SKM-1 treated with dmso at 0.1 percent for 144 hours (cell line): ENCODE measurements around the gene TRAK1.

Source experiments
- DNase-seq: peaks from one replicate; lab custom pipeline; 2025; ENCODE audit not compliant: unreplicated experiment; lab: John Stamatoyannopoulos, UW

The TRAK1 gene

GRCh38 chr3:42149975-42150374 is 58.8 kb downstream of the TRAK1 start:
- DNase-seq: no peak

GRCh38 chr3:42151596-42152168 is 60.5 kb downstream of the TRAK1 start:
- DNase-seq: no peak

- no peak for DNase-seq
These were observed 61.0 kb downstream of the TRAK1 start for GRCh38 chr3:42152193-42152592.

GRCh38 chr3:42153039-42153438 is 61.9 kb downstream of the TRAK1 start:
- no peak for DNase-seq

DNA sequence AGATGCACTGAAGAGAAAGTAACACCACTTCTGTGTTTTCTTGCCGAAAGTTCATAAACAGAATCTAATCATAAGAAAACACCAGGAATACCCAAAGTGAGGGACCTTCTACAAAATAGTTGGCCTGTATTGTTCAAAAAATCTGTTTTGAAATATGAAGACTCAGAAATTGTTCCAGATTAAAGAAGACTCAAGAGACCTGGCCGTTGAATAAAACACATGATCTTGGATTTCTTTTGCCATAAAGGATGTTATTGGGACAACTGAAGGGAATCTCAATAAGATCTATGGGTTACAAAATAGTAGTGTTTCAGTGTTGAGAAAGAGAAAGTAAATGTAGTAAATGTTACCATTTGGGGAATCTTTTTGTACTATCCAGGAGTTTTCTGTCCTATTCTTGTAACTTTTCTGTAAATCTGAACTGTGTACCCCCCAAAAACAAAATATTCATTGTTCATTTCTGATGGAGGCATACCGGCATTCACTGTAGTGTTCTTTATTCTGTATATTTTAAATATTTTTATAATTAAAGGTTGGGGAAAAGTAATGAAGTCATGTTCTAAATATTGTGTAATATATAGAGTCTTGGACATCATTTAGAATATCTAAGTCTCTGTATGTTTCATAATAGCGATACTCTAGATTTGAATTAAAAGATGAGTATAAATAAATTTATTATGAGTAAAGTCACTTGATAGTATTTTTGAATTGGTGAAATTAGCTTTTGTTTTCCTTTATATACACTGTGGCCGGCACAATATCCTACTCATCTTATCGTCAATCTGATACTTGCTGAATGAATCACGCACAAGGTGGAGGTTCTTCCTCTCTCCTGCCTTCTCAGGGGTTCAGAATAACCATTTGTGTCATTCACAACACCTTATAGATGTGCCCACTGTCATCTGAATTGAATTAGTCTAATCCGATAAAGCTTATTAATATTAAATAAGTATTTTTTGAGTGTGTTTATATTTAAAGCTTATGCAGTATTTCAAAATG is 66.7 kb downstream of the TRAK1 start:
- no peak for DNase-seq

DNA sequence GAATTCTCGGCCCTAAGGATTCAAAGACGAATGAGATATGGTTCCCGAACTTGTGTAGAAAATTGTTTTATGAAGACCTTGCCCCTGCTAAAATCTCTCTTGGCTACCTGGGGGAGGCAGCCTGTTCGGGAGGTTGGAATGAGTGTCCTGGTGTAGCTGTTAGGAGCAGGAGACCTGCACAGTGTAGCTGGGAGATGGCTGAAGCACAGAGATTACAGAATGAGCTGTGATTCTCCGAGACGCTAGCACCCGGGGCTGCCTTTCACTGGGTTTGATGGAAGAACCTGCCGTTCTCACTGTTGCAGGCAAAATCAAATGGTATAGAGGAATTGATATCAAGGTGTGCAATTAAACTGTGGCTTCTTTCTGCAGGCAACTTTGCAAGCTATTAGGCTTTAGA is 68.0 kb downstream of the TRAK1 start:
- DNase-seq: no peak

DNA sequence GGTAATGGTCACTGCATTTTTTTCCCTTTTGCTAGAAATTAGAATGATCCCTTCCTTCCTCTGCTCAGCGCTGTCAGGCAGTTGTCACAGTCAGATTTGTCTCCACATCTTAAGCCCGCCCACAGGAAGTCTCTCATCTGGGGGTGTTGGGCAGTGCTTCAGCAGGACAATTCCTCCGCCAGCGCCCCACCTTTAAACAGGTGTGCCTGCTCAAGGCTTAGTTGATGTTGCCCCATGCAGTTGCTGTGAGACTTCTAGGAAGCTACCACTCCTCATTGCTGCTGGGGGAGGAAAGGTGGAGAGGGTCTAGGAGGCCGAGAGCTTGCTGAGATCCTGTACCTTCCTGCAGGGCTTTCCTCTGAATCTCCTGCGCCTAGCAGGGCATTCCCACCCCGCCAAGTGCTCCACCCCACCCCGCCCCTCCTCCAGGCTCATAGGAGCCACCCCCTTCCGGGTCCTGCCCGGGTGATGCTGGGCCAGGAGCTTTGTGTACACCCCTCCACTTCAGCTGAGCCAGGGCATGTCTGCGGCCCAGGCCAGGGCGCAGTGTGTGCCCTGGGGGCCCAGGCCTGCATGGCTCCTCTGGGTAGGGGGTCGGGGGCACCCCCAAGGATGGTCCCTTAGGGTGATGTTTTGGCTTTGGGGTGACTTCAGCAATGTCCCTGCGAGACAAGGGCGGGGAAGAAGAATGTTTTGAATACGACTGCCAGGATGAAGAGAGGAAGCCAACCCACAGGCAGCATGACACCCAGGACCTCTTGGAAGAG is 68.7 kb downstream of the TRAK1 start:
- DNase-seq: no peak

DNA sequence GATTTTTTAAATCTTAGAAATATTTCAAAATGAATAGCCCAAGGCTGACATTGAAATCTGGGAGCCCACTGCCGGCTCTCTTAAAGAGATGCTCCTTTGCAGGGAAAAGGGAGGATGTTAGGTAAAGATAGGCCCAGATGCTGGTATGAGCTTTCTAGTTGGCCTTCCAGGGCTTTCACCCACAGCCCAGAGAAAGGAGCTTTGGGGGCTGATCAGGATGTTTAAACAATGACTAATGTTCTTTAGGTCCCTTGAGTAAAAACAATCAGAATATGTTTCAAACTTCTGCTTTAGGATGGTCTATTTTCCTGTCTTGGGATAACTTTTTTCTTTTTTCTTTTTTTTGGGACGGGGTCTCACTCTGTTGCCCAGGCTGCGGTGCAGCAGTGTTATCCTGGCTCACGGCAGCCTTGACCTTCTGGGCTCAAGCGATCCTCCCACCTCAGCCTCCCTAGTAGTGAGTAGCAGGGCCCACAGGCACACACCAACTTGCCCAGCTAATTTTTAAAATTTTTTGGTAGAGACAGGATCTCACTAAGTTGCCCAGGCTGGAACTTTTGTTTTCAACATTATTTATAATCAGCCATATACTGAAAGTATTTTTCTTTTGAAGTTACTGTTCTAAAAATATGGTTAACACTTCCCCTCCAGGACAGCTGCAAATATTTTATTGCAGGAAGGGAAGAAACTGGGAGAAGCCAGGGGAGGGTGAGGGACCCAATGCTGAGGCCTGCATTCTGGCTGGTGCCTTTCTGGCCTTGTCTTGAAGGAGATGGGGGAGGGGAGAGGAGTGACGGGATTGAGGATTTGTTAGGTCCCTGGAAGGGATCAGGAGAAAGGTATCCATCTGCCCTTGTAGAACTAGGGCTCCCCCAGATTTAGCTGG is 70.1 kb downstream of the TRAK1 start:
- no peak for DNase-seq

GRCh38 chr3:42162462-42162861 is 71.3 kb downstream of the TRAK1 start:
- DNase-seq: no peak

DNA sequence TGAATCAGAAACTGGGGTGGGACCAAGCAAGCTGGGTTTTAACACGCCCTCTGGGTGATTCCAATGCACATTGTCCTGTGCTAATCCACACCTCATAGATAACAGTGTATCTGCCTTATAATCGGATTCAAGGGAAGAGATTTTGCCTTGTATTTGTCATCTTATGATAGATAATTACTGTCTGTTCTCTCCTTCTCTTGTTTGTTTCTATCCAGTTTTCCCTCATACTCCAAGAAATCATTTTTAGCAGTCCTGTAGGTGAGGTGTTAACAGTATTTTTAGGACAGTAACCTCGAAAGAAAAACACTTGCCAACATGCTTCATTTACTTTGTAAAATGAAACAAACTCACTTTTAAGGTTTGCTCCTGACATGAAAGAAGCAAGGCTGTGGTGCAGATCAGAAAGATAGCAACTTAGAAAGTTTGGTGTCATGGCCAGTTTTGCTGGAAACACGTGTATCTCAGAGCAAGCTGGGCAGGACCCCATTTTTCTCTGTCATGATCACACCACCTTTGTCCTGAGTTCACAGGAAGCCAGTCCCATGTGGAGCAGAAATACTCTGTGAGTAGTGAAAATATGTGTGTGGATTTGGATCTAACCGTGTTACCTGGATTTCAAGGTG is 72.6 kb downstream of the TRAK1 start:
- no peak for DNase-seq

- DNase-seq: no peak
These were observed 73.5 kb downstream of the TRAK1 start for GRCh38 chr3:42164656-42165055.

GRCh38 chr3:42165211-42165610 is 74.1 kb downstream of the TRAK1 start:
- no peak for DNase-seq

DNA sequence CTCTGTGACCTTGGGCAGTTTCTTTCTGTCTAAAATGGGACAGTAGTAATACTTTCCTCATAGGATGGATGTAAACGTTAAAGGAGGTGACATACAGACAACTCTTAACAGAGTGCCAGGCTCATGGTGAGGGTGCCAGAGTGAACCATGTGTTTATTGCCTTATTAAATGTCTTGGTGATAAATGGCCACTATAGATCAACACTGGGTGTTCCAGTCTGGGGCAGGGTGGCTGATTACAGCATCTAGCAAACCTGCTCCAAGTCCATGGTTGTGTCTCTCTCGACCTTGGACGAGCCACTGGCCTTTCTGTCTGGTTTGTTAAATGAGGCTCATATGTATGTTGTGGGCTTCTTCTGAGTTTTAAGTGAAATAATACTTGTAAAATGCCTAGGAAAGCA is 75.1 kb downstream of the TRAK1 start:
- DNase-seq: no peak

- DNase-seq: no peak
These were observed 75.6 kb downstream of the TRAK1 start for GRCh38 chr3:42166662-42167300.

DNA sequence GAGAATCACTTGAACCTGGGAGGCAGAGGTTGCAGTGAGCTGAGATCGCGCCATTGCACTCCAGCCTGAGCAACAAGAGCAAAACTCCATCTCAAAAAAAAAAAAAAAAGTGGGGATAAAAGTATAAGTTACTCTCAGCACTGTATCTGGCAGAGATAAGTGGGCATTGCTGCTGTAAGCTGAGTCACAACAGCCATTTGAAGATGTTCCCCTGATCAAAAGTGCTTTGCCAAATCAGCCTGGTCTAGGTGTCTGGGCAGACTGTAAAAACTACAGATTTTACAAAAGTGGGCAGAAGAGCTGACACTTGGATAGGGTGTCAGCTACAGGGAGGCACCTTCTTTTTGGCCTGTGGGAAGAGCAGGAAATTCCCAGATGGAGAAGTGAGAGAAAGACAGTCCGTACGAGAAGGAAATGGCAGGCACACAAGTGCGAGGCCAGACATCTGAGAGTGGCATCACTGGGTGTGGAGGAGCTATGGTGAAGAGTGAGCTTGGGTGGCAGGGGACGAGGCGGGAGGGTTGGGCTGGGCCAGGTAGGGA is 78.5 kb downstream of the TRAK1 start:
- no peak for DNase-seq

DNA sequence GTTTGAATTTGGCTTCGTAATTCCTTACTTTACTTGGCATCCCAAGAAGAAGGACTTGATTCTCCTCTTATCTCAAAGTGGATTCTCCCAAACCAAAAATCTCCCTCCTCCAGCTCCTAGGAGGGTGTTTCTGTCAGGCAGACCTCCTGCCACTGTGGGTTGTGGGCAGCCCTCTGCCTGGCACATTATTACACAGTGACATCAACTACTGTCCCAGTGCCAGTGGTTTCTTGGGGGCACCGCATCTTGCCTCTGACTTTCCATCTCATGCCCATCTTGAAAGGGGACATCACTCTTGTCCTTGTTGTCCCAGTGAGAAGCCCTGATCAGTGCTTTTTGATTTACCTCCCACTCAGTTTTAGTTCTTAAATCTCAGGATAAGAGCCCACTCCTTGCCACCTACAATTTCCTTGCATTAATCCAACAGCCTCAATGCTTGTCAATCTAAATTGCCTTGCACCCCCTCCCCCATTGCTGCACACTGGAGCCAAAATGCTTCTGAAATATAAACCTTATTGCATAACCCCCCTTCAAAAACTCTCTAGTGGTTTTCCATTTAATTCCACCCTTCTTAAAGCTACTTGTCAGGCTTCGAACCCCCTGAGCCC is 81.0 kb downstream of the TRAK1 start:
- DNase-seq: no peak

DNA sequence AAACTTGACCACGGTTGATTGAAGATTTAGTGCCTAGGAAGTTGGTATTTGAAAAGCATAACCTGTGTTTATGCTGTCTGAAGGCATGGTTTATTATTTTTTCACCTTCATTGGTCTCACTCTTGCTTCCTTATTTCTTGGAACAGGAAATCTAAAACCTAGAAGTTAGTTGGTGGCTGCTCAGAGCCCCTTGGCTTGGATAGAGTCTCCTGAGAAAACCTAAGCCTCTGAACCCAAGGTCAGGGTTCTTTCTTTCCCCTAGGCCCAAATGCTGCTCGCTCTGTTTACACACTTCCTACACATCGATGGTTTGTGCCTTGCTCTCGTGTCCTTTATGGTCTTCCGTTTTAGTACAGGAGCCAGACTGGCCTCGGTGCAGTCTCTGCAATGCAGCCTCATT is 82.2 kb downstream of the TRAK1 start:
- DNase-seq: no peak

- DNase-seq: no peak
These were observed 83.7 kb downstream of the TRAK1 start for GRCh38 chr3:42174679-42175385.
